NCI-H82 (cell line): ENCODE measurements around the gene MEDAG.
"Not testable (repeated sequence)": the region's sequence is repeated elsewhere in the genome, so short reads cannot be mapped to it uniquely, and the experiment has no call there.

Experiments used
- DNase-seq: peaks from one replicate; lab custom pipeline; 2025; lab: John Stamatoyannopoulos, UW

The MEDAG gene

GRCh38 chr13:30907121-30907861 is 1.2 kb downstream of the MEDAG start:
- DNase-seq, result no peak

- no peak for DNase-seq
Measured at GRCh38 chr13:30908416-30908980, 2.4 kb downstream of the MEDAG start.

GRCh38 chr13:30910676-30911075 is 4.6 kb downstream of the MEDAG start:
- DNase-seq, result no peak

DNA sequence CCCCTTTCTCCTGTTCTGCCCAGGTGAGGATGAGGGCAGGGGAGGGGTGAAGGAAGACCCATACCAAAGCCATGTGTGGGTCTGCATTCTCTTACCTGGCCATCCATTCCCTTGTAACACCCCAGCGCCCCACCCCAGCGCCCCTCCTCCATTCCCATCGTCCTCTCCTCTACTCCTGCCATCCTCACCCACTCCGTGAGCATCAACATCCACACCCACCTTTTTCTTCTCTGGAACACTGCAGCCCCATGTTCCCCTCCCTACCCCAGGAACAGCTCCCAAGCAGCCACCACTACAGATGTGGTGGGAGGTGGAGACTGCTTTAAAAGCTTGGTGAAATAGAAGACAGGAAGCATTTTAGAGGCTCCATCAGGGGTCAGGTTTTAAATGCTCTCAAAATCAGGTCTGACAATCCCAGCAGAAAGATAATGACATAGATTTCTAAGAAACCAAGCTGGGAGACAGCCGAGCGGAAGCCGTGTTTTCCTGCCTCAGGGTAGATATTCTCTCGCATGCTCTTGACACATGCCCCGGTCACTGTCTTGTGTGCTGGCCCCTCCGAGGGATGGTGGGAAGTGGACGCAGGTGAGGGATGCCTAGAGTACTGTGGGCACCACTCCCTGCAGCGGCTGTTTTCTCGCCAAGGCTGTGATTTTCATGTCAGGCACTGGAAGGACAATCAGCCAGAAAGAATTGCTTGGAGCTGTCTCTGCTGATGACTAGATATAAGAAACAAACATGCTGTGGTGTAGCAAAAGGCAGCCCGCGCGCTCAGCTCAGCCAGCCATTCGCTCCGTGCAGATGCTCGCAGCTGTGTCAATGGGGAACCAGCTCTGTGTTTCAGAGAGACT is 9.8 kb downstream of the MEDAG start:
- DNase-seq, result no peak

GRCh38 chr13:30916991-30917390 is 10.9 kb downstream of the MEDAG start:
- DNase-seq, result no peak

GRCh38 chr13:30918662-30919405 is 12.8 kb downstream of the MEDAG start:
- no peak for DNase-seq

- DNase-seq, result no peak
Measured at GRCh38 chr13:30920162-30920909, 14.3 kb downstream of the MEDAG start.

- DNase-seq, result peak; percentile 81
Measured at GRCh38 chr13:30923418-30923817, 17.3 kb downstream of the MEDAG start.

DNA sequence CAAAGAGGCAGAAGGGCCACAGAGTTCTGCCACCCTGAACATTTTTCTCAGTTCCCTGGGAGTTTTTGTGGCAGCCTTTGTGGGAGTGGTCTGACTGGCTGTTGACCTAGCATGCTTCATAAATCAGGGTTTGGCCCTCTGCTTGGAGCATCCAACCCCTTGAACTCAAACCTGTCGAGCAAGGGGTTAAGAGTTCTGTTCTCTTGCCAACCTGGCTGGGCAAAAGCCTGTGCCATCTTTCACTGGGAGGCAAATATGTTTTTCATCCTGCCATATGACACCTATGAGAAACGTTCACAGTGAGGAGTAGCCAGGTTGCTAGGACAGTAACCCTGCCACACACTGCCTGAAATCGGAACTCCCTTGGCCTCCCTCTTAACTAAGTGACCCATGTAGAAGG is 18.6 kb downstream of the MEDAG start:
- no peak for DNase-seq

- no peak for DNase-seq
Measured at GRCh38 chr13:30925429-30925828, 19.4 kb downstream of the MEDAG start.

GRCh38 chr13:30926781-30927180 is 20.7 kb downstream of the MEDAG start:
- DNase-seq, result no peak

DNA sequence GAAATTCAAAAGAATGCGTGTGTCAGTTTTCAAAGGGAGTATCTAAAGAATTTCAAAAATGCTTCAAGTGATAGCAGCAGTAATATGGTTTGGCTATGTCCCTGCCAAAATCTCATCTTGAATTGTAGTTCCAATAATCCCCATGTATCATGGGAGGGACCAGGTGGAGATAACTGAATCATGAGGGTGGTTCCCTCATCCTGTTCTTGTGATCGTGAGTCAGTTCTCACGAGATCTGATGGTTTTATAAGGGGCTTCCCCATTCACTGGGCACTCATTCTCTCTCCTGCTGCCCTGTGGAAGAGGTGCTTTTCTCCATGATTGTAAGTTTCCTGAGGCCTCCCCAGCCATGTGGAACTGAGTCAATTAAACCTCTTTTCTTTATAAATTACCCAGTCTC is 21.1 kb downstream of the MEDAG start:
- not testable (repeated sequence) for DNase-seq

GRCh38 chr13:30927595-30927994 is 21.5 kb downstream of the MEDAG start:
- no peak for DNase-seq

DNA sequence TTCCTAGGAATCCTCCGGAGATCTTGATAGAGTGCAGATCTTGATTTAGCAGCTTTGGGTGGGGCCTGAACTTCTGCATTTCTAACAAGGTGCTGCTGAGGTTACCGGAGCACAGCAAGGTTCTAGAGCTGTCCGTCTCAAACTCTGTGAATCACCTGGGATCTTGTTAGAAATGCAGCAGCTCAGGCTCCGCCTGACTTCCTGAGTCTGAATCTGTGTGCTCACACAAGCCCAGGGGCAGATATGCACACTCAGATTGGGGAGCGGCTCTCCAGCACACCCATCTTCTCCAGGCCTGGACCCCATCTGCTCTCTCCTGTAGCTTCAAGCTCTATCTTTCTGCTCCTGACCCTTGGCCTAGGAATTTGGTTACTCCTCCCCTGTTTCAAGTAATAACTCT is 22.9 kb downstream of the MEDAG start:
- DNase-seq, result no peak

GRCh38 chr13:30932481-30933353 is 26.6 kb downstream of the MEDAG start, which contains the start of gene TEX26:
TEX26 (plus strand) TSS chr13:30932656; CDS start chr13:30932716, 60 bp downstream.
- DNase-seq, result no peak

GRCh38 chr13:30933354-30933670 is 27.2 kb downstream of the MEDAG start:
- DNase-seq, result no peak

- no peak for DNase-seq
Measured at GRCh38 chr13:30934381-30934780, 28.3 kb downstream of the MEDAG start.

GRCh38 chr13:30934803-30935202 is 28.7 kb downstream of the MEDAG start:
- DNase-seq, result no peak

- DNase-seq, result no peak
Measured at GRCh38 chr13:30936971-30937370, 30.9 kb downstream of the MEDAG start.

DNA sequence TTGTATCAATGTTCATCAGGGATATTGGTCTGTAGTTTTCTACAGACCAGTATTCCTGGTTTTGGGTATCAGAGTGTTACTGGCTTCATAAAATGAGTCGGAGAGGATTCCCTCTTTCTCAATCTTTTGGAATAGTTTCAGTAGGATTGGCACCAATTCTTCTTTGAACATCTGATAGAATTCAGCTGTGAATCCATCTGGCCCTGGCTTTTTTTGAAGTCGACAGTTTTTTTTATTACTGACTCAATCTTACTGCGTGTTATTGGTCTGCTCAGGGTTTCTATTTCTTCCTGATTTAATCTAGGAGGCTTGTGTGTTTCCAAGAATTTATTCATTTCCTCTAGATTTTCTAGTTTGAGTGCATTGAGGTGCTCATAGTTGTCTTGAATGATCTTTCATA is 37.8 kb downstream of the MEDAG start:
- no peak for DNase-seq
